Activated CD8-positive, alpha-beta memory T cell treated with anti-CD3 and anti-CD28 coated beads, Interleukin-2, amount 50 U/mL, for 1 hour (primary cell): ENCODE measurements around the gene AGAP1.

Experiments
- DNase-seq: peaks from one replicate; pipeline ENCODE4 v3.0.0-alpha.2; 2020; ENCODE audit errors: extremely low read depth

AGAP1 gene

GRCh38 chr2:235847576-235847975 is 353.7 kb downstream of the AGAP1 start:
- no peak for DNase-seq

- no peak for DNase-seq
Measured at GRCh38 chr2:235848055-235848454, 354.2 kb downstream of the AGAP1 start.

- DNase-seq = no peak
Measured at GRCh38 chr2:235848946-235849345, 355.1 kb downstream of the AGAP1 start.

GRCh38 chr2:235849489-235849888 is 355.6 kb downstream of the AGAP1 start:
- no peak for DNase-seq

GRCh38 chr2:235850289-235850688 is 356.4 kb downstream of the AGAP1 start:
- no peak for DNase-seq

GRCh38 chr2:235850771-235851551 is 357.1 kb downstream of the AGAP1 start:
- DNase-seq = no peak

GRCh38 chr2:235851828-235852525 is 358.1 kb downstream of the AGAP1 start:
- DNase-seq = no peak

GRCh38 chr2:235852526-235852920 is 358.7 kb downstream of the AGAP1 start:
- DNase-seq = no peak

- no peak for DNase-seq
Measured at GRCh38 chr2:235854276-235854675, 360.4 kb downstream of the AGAP1 start.

- no peak for DNase-seq
Measured at GRCh38 chr2:235855011-235855410, 361.2 kb downstream of the AGAP1 start.

GRCh38 chr2:235856151-235856854 is 362.5 kb downstream of the AGAP1 start:
- DNase-seq = no peak

- DNase-seq = no peak
Measured at GRCh38 chr2:235857598-235857997, 363.8 kb downstream of the AGAP1 start.

- no peak for DNase-seq
Measured at GRCh38 chr2:235858881-235859280, 365.0 kb downstream of the AGAP1 start.

GRCh38 chr2:235859651-235860050 is 365.8 kb downstream of the AGAP1 start:
- no peak for DNase-seq

- DNase-seq = no peak
Measured at GRCh38 chr2:235860111-235860510, 366.3 kb downstream of the AGAP1 start.

- no peak for DNase-seq
Measured at GRCh38 chr2:235860871-235861270, 367.0 kb downstream of the AGAP1 start.

GRCh38 chr2:235861383-235861782 is 367.5 kb downstream of the AGAP1 start:
- no peak for DNase-seq

GRCh38 chr2:235863414-235863813 is 369.6 kb downstream of the AGAP1 start:
- DNase-seq = no peak

- DNase-seq = no peak
Measured at GRCh38 chr2:235864302-235864701, 370.5 kb downstream of the AGAP1 start.

- no peak for DNase-seq
Measured at GRCh38 chr2:235864733-235865515, 371.1 kb downstream of the AGAP1 start.

- no peak for DNase-seq
Measured at GRCh38 chr2:235866373-235866772, 372.5 kb downstream of the AGAP1 start.

- DNase-seq = no peak
Measured at GRCh38 chr2:235868224-235868623, 374.4 kb downstream of the AGAP1 start.
